Ovary (tissue), 9 donors: ENCODE measurements around the gene HECW1. TPM values are rescaled to one million over a fixed set of nuclear protein-coding genes. Genes with fewer than 3 reads are reported as not detected.
A peak's percentile ranks its signal among the peaks of the same experiment; 100 is the strongest.

Source experiments
- DNase-seq, 5 donors: peaks; one replicate each; pipeline ENCODE4 v3.0.0-alpha.2; 2019 to 2020
- H3K27ac ChIP-seq, 2 donors: fragments of 200-600 bp; one replicate each; pipeline versions ENCODE4 v1.5.1 to v1.8.0; 2019 to 2022
- H3K27me3 ChIP-seq: fragments of 200-600 bp; one replicate; pipeline ENCODE4 v1.8.0; 2022
- H3K36me3 ChIP-seq: fragments of 200-600 bp; sonication (generic); one replicate; pipeline ENCODE4 v1.5.1; 2019
- H3K4me1 ChIP-seq: one replicate; pipeline ENCODE4 v1.8.1; 2013; ENCODE audit warnings: mild to moderate bottlenecking, moderate library complexity; ENCODE audit not compliant: insufficient read depth
- H3K4me3 ChIP-seq: fragments of 200-600 bp; sonication (generic); one replicate; pipeline ENCODE4 v1.5.1; 2017
- H3K9me3 ChIP-seq, 2 donors: fragments of 200-600 bp in 1 of 2; sonication (generic) in 1 of 2; one replicate each; pipeline versions ENCODE4 v1.5.1 to v1.8.1; 2013 to 2019; ENCODE audit warnings: mild to moderate bottlenecking in 1 of 2, moderate library complexity in 1 of 2
- EP300 ChIP-seq: sonication (generic); formaldehyde crosslinking; IDR thresholded peaks from one replicate; pipeline ENCODE4 v1.6.1; 2017; ENCODE audit warnings: antibody characterized with exemption
- POLR2A ChIP-seq: fragments of 450-650 bp; IDR thresholded peaks from one replicate; pipeline ENCODE4 v1.6.1; 2017; ENCODE audit warnings: antibody characterized with exemption, mild to moderate bottlenecking, moderate library complexity
- WGBS, 3 donors: extraction: QIAGEN DNeasy Blood & Tissue Kit in 1 of 3; methylation state at CpG; one replicate each; pipeline versions ENCODE4 v1.1.5 to v1.1.7; 2013 to 2017; 5-methylcytosine and 5-hydroxymethylcytosine counted together
- intact Hi-C, 4 donors: fragments of 100-400 bp; cut with DNase I; formaldehyde crosslinking; loops; one replicate each; pipeline versions ENCODE4 v1.11.0 to v1.15.1; 2022 to 2023
- polyA plus RNA-seq, 2 donors: library from polyadenylated mRNA; stranded (reverse); fragments of 200-250 nt in 1 of 2; fragments of 350-450 nt in 1 of 2; fragmentation: Illumina TruSeq in 1 of 2; extraction: RNeasy Lipid Tissue Mini Kit (QIAGEN cat#74804) in 1 of 2; gene quantifications; one replicate each; pipeline ENCODE4 v1.2.3, GENCODE V29; 2013 to 2014
- total RNA-seq, 7 donors: library from RNA; depleted of rRNA in 2 of 7; stranded (reverse); fragments of >200 nt in 2 of 7; fragmentation: NEBNext Ultra II Directional in 3 of 7; extraction: Animal tissue kit (Norgen Biotek cat#: 25700) in 3 of 7; gene quantifications; one replicate each; pipeline versions ENCODE4 v1.1.0 to v1.2.4, GENCODE V29; 2016 to 2023
- TF ChIP-seq, protein P1 (sequence below), 3 donors: fragments of 450-650 bp in 2 of 3; fragments of 200-600 bp in 1 of 3; IDR thresholded peaks; one replicate each; pipeline versions ENCODE4 v1.5.1 to v1.8.0; 2016 to 2022; ENCODE audit warnings: antibody characterized with exemption in 3 of 3, mild to moderate bottlenecking in 1 of 3
- donor health status: DM: no; HTN: no; CAD: no; lungs with moderate emphysema.
- donor health status: DM: no; HTN: no; CAD: no.
- donor health status: Bipolar disorder and iron deficiency.
- donor health status: DM: yes; HTN: yes; CAD: no.
- donor health status: DM: no; HTN: no; CAD: no.
- donor health status: DM: yes; HTN: yes; CAD: no.

Gene HECW1
- total and polyA plus RNA-seq, 9 donors, result 0.31 to 6.4 (median 1.8) TPM; not detected in 1

DNA sequence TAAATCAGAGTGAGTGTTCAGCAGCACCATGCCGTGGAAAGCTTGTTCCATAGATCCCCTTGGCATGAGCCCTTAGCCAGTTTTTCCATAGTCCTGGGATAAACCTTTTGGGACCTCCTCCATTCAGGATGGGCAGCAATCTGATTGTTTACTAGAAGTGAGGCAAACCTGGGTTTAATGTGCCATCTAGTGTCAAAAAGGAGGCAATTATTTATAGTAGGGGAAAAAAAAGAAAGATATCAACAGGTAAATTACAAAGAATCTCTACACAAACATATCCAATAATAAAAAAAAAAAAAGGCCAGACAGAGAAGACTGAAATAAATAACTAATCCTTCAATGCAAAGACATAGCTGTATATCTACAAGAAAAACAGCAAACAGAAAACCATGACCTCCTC, 241.5 kb downstream of the HECW1 start:
- Histone ChIP-seq H3K27ac (no peak overlapping the region), H3K27me3 (no peaks in the 10 kb centered on the region), H3K4me3 (no peak overlapping the region), H3K36me3 (no peaks in the 10 kb centered on the region), H3K9me3 (no peaks in the 10 kb centered on the region), H3K4me1 (no peaks in the 10 kb centered on the region)
- no peak for DNase-seq
- TF ChIP-seq EP300 (no peak), POLR2A (no peak)
- TF ChIP-seq, protein P1, sequence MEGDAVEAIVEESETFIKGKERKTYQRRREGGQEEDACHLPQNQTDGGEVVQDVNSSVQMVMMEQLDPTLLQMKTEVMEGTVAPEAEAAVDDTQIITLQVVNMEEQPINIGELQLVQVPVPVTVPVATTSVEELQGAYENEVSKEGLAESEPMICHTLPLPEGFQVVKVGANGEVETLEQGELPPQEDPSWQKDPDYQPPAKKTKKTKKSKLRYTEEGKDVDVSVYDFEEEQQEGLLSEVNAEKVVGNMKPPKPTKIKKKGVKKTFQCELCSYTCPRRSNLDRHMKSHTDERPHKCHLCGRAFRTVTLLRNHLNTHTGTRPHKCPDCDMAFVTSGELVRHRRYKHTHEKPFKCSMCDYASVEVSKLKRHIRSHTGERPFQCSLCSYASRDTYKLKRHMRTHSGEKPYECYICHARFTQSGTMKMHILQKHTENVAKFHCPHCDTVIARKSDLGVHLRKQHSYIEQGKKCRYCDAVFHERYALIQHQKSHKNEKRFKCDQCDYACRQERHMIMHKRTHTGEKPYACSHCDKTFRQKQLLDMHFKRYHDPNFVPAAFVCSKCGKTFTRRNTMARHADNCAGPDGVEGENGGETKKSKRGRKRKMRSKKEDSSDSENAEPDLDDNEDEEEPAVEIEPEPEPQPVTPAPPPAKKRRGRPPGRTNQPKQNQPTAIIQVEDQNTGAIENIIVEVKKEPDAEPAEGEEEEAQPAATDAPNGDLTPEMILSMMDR (IDR thresholded peaks at IDR 0.05), result no peak
- WGBS, 3 donors, result 90 to 98% (median 95%) methylated on average over 1 of the region's 1 CpG
- intact Hi-C loops, result no loop called here

DNA sequence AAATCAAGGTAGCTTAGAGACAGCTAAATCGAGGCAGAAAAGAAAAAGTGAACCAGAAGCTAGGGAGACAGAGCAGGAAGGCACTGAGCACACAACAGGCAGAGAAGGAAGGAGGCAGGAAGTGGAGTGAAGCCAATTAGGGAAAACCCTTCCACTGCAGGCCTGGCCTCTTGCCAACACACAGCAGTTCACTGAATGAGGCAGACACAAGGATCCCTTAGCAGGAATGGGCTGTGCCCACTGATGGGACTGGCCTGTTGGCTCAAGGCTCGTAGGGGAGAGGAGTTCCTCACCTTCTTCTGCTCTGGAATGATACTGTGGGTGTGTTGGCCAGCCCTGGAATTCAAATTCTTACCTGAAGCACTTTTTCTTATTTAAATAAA, 250.2 kb downstream of the HECW1 start:
- WGBS, 3 donors, result 42 to 54% (median 49%) methylated on average over 2 of the region's 2 CpGs

DNA sequence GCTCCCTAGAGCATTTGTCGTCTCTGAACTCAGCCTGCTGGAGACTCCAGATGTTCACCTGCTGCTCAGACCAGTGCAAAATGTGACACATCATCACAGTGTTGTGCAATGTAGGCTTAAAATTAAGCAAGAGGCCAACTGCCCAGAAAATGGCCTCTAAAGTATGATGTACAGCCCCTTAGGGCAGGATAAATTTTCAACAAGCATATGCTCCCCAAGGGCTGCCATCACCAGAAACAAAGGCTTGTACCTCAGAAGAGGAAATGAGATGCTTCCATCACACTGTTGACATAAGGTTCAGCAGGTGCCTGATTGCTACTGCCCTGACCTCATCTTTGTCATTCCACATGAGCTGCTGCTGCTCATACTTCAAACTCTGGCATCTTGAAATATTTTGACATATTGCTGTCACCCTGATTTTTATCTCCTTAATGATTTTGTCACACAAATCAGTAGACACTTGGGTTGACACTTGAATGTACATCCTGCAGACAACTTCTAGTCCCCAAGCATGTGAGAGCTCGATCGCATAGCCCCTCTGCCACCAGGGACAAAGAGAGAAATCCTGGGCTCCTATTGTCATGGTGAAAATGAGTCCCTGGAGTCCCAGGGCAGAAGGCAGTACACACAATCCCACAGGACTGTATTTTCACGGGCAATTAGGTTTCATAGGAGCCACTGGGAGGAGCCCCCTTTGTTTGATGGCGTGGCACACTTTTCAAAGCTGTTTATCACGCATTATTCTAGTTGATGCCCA, 250.8 kb downstream of the HECW1 start:
- DNase-seq, result no peak
- Histone ChIP-seq H3K27ac (no peak overlapping the region), H3K27me3 (no peaks in the 10 kb centered on the region), H3K4me3 (no peak overlapping the region), H3K9me3 (no peaks in the 10 kb centered on the region), H3K4me1 (no peaks in the 10 kb centered on the region), H3K36me3 (no peaks in the 10 kb centered on the region)
- 72 to 88% (median 87%) methylated on average over 6 of the region's 6 CpGs for WGBS, 3 donors
- intact Hi-C loops, result no loop called here
- TF ChIP-seq POLR2A (no peak), EP300 (no peak)
- TF ChIP-seq, protein P1 (IDR thresholded peaks at IDR 0.05), result no peak

More for the DNA sequence above, 250.2 kb downstream of the HECW1 start:
- Histone ChIP-seq H3K27ac (no peak overlapping the region), H3K4me1 (no peaks in the 10 kb centered on the region), H3K9me3 (no peaks in the 10 kb centered on the region), H3K36me3 (no peaks in the 10 kb centered on the region), H3K27me3 (no peaks in the 10 kb centered on the region), H3K4me3 (no peak overlapping the region)
- intact Hi-C loops, result no loop called here
- peak in 4 of 5 donors; percentile 30 to 53 (median 36) for DNase-seq
- TF ChIP-seq POLR2A (no peak), EP300 (no peak)
- TF ChIP-seq, protein P1 (IDR thresholded peaks at IDR 0.05), result no peak

DNA sequence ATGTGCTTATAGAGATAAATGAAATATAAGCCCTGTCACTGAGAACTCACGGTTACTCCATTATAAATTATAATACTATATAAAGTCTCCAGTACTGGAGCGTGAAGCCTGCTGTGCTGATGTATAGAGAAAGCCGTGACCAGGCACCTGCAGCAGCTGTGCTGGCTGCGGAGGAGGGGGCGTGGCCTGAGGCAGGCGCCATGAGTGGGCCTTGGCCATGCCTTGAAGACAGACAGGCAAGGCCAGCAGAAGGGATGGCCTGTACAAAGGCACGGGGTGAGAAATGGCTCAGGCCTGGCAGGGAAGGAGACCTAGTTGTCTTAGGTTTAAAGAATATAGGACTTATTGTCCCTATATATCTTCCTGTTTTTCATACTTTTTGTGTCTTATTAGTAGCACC, 251.9 kb downstream of the HECW1 start:
- Histone ChIP-seq H3K36me3 (no peaks in the 10 kb centered on the region), H3K27me3 (no peaks in the 10 kb centered on the region), H3K4me3 (no peak overlapping the region), H3K4me1 (no peaks in the 10 kb centered on the region), H3K9me3 (no peaks in the 10 kb centered on the region), H3K27ac (no peak overlapping the region)
- TF ChIP-seq, protein P1 (IDR thresholded peaks at IDR 0.05), result no peak
- no peak for TF ChIP-seq POLR2A
- TF ChIP-seq EP300, result no peak
- no peak for DNase-seq
- intact Hi-C loops, result no loop called here
- WGBS, 3 donors, result 92 to 93% (median 93%) methylated on average over 7 of the region's 7 CpGs
